SK-N-SH (cell line): ENCODE data around the gene SPIB.

Source experiments
- CTCF ChIP-seq: fragments of 200-600 bp; sonication (generic); IDR thresholded peaks from 2 replicates; pipeline ENCODE4 v1.6.1; 2017; ENCODE audit warnings: antibody characterized with exemption, mild to moderate bottlenecking, moderate library complexity
- EP300 ChIP-seq, 2 experiments: IDR thresholded peaks; 2 replicates each; pipeline versions ENCODE4 v1.4.0 to v1.6.1; 2012; ENCODE audit warnings: borderline replicate concordance in 1 of 2, low read depth in 1 of 2, low read length in 1 of 2
- MAX ChIP-seq: IDR thresholded peaks from 2 replicates; pipeline ENCODE4 v1.4.0; 2012; ENCODE audit warnings: low read depth
- MEF2A ChIP-seq: IDR thresholded peaks from 2 replicates; pipeline ENCODE4 v1.4.0; 2012; ENCODE audit warnings: low read depth, borderline replicate concordance
- MXI1 ChIP-seq: IDR thresholded peaks from 2 replicates; pipeline ENCODE4 v1.6.1; 2012; ENCODE audit warnings: mild to moderate bottlenecking, low read depth, low read length, improper control_type of control experiment
- POLR2AphosphoS5 ChIP-seq: IDR thresholded peaks from 2 replicates; pipeline ENCODE4 v1.6.1; 2012; ENCODE audit warnings: low read depth, low read length
- RCOR1 ChIP-seq: fragments of 150-350 bp; IDR thresholded peaks from 2 replicates; pipeline ENCODE4 v1.6.1; 2017; ENCODE audit warnings: antibody characterized with exemption, low read length
- RFX5 ChIP-seq: IDR thresholded peaks from 2 replicates; pipeline ENCODE4 v1.6.1; 2012; ENCODE audit warnings: mild to moderate bottlenecking, improper control_type of control experiment, low read length
- RXRA ChIP-seq: IDR thresholded peaks from 2 replicates; pipeline ENCODE4 v1.4.0; 2012; ENCODE audit warnings: low read depth, mild to moderate bottlenecking, borderline replicate concordance
- SIN3A ChIP-seq: IDR thresholded peaks from 2 replicates; pipeline ENCODE4 v1.6.1; 2012; ENCODE audit warnings: low read depth, mild to moderate bottlenecking, low read length, moderate library complexity, borderline replicate concordance
- SMC3 ChIP-seq: IDR thresholded peaks from 2 replicates; pipeline ENCODE4 v1.6.1; 2012; ENCODE audit warnings: low read depth, low read length, improper control_type of control experiment
- USF2 ChIP-seq: fragments of 150-350 bp; IDR thresholded peaks from 2 replicates; pipeline ENCODE4 v1.6.1; 2017; ENCODE audit warnings: antibody characterized with exemption, low read length, low read depth, borderline replicate concordance
- TF ChIP-seq, protein P1 (sequence below): IDR thresholded peaks from 2 replicates; pipeline ENCODE4 v1.6.1; 2012; ENCODE audit warnings: mild to moderate bottlenecking, low read depth, low read length, moderate library complexity

DNA sequence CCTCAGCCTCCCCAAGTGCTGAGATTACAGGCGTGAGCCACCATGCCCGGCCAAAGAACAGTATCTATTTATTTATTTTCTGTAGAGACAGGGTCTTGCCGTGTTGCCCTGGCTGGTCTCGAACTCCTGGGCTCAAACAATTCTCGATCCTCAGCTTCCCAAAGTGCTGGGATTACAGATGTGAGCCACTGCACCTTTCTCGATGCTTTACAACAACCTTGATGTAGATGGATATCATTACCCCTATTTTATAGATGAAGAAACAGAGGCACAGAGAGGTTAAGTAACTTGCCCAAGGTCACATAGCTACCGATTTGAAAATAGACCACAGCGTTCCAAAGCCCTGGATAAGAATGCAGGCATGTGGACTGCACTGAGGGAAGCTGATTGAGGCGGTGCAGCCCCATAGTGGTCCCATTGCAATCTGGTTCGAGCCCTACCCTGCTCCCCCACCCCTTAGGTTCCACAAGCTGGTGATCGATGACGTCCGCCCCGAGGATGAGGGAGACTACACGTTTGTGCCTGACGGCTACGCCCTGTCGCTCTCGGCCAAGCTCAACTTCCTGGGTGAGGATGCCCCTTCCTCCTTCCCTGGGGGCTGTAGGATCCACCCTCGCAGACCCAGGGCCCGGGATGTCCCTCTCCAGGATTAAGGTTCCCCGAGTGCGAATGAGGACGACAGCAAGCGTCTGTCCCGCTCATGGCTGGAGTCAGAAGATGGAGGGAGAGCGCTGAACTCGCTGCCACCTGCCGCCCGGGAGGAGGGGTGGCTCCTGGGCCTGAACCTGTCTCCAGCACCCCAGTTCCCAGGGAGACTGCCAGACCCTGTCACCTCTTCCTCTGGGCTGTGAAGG is 31.9 kb downstream of the SPIB start:
- no peak for TF ChIP-seq CTCF
- TF ChIP-seq EP300 (IDR thresholded peaks at IDR 0.05; ENCODE audit: borderline replicate concordance in 1 of 2, low read depth in 1 of 2, low read length in 1 of 2), result no peak
- TF ChIP-seq, protein P1, sequence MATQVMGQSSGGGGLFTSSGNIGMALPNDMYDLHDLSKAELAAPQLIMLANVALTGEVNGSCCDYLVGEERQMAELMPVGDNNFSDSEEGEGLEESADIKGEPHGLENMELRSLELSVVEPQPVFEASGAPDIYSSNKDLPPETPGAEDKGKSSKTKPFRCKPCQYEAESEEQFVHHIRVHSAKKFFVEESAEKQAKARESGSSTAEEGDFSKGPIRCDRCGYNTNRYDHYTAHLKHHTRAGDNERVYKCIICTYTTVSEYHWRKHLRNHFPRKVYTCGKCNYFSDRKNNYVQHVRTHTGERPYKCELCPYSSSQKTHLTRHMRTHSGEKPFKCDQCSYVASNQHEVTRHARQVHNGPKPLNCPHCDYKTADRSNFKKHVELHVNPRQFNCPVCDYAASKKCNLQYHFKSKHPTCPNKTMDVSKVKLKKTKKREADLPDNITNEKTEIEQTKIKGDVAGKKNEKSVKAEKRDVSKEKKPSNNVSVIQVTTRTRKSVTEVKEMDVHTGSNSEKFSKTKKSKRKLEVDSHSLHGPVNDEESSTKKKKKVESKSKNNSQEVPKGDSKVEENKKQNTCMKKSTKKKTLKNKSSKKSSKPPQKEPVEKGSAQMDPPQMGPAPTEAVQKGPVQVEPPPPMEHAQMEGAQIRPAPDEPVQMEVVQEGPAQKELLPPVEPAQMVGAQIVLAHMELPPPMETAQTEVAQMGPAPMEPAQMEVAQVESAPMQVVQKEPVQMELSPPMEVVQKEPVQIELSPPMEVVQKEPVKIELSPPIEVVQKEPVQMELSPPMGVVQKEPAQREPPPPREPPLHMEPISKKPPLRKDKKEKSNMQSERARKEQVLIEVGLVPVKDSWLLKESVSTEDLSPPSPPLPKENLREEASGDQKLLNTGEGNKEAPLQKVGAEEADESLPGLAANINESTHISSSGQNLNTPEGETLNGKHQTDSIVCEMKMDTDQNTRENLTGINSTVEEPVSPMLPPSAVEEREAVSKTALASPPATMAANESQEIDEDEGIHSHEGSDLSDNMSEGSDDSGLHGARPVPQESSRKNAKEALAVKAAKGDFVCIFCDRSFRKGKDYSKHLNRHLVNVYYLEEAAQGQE, result no peak
- no peak for TF ChIP-seq MXI1
- no peak for TF ChIP-seq RFX5
- TF ChIP-seq MEF2A, result no peak
- no peak for TF ChIP-seq USF2
- no peak for TF ChIP-seq RCOR1
- TF ChIP-seq POLR2AphosphoS5, result no peak
- TF ChIP-seq MAX, result no peak
- TF ChIP-seq SMC3, result no peak
- no peak for TF ChIP-seq SIN3A
- TF ChIP-seq RXRA, result no peak
